ENCODE results near the gene SLC8A2.

Gene SLC8A2

GRCh38 chr19:47467914-47468313 is 3.8 kb downstream of the SLC8A2 start:
- peaks cover 94% of the 10 kb centered on the region for H3K27me3 ChIP-seq (ENCODE audit: insufficient read depth, low read depth)

DNA sequence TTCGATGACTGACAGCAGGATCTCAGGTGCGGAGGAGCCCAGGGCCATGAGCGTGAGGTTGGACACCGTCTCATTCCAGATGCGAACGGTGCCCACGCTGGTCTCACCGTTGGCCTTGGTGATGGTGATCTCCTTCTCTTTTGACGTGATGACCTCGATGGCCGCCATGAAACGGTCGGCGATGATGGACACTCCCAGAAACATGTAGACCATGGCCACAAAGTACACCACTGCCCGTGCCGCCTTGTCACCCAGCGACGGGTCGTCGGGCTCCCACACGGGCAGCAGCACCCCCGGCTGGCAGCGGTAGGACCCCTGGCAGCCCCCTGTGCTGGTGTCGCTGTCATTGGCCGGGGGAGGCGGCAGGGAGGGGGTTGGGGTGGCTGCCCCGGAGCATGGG is 5.7 kb downstream of the SLC8A2 start:
- Histone ChIP-seq H3K79me2 (ENCODE audit: insufficient read depth, low read depth) (no peaks in the 10 kb centered on the region), H2AFZ (ENCODE audit: low read depth) (no peak overlapping the region), H3K4me2 (no peak overlapping the region), H3K27ac (no peak overlapping the region), H3K9ac (no peak overlapping the region), H3K36me3 (ENCODE audit: insufficient read depth) (no peaks in the 10 kb centered on the region), H3K27me3 (ENCODE audit: insufficient read depth, low read depth) (peaks cover 97% of the 10 kb centered on the region), H4K20me1 (ENCODE audit: insufficient read depth) (no peaks in the 10 kb centered on the region), H3K4me1 (ENCODE audit: low read depth, poor library complexity, severe bottlenecking) (no peaks in the 10 kb centered on the region), H3K4me3 (IDR thresholded peaks at IDR 0.05; ENCODE audit: insufficient read depth, low read depth, low read length) (no peak overlapping the region)
- TF ChIP-seq CTCF (conservative IDR thresholded peaks at IDR 0.05; ENCODE audit: low read depth, low read length) = no peak

More at GRCh38 chr19:47467914-47468313, 3.8 kb downstream of the SLC8A2 start:
- Histone ChIP-seq H3K79me2 (ENCODE audit: insufficient read depth, low read depth) (no peaks in the 10 kb centered on the region), H3K9ac (no peak overlapping the region), H3K4me3 (IDR thresholded peaks at IDR 0.05; ENCODE audit: insufficient read depth, low read depth, low read length) (no peak overlapping the region), H2AFZ (ENCODE audit: low read depth) (no peak overlapping the region), H4K20me1 (ENCODE audit: insufficient read depth) (no peaks in the 10 kb centered on the region), H3K4me1 (ENCODE audit: low read depth, poor library complexity, severe bottlenecking) (peaks cover 4% of the 10 kb centered on the region), H3K4me2 (no peak overlapping the region), H3K36me3 (ENCODE audit: insufficient read depth) (no peaks in the 10 kb centered on the region), H3K27ac (no peak overlapping the region)
- TF ChIP-seq CTCF (conservative IDR thresholded peaks at IDR 0.05; ENCODE audit: low read depth, low read length) = no peak

- Histone ChIP-seq H3K27ac (no peak overlapping the region), H3K4me1 (ENCODE audit: low read depth, poor library complexity, severe bottlenecking) (no peaks in the 10 kb centered on the region), H3K4me3 (IDR thresholded peaks at IDR 0.05; ENCODE audit: insufficient read depth, low read depth, low read length) (no peak overlapping the region), H3K9ac (no peak overlapping the region), H4K20me1 (ENCODE audit: insufficient read depth) (no peaks in the 10 kb centered on the region), H3K36me3 (ENCODE audit: insufficient read depth) (no peaks in the 10 kb centered on the region), H3K79me2 (ENCODE audit: insufficient read depth, low read depth) (no peaks in the 10 kb centered on the region), H3K27me3 (ENCODE audit: insufficient read depth, low read depth) (peaks cover 97% of the 10 kb centered on the region), H3K4me2 (no peak overlapping the region), H2AFZ (ENCODE audit: low read depth) (no peak overlapping the region)
- no peak for TF ChIP-seq CTCF (conservative IDR thresholded peaks at IDR 0.05; ENCODE audit: low read depth, low read length)
These were observed 6.8 kb downstream of the SLC8A2 start for GRCh38 chr19:47464675-47465419.

GRCh38 chr19:47461876-47462275 is 9.8 kb downstream of the SLC8A2 start:
- no peak for TF ChIP-seq CTCF (conservative IDR thresholded peaks at IDR 0.05; ENCODE audit: low read depth, low read length)
- no peak overlapping the region for H3K4me3 ChIP-seq (IDR thresholded peaks at IDR 0.05; ENCODE audit: insufficient read depth, low read depth, low read length)
- peaks cover 92% of the 10 kb centered on the region for H3K27me3 ChIP-seq (ENCODE audit: insufficient read depth, low read depth)
- H3K27ac ChIP-seq = no peak overlapping the region
- no peaks in the 10 kb centered on the region for H4K20me1 ChIP-seq (ENCODE audit: insufficient read depth)
- no peaks in the 10 kb centered on the region for H3K36me3 ChIP-seq (ENCODE audit: insufficient read depth)
- H3K79me2 ChIP-seq (ENCODE audit: insufficient read depth, low read depth) = no peaks in the 10 kb centered on the region
- H2AFZ ChIP-seq (ENCODE audit: low read depth) = no peak overlapping the region
- H3K9ac ChIP-seq = no peak overlapping the region
- H3K4me2 ChIP-seq = no peak overlapping the region
- no peaks in the 10 kb centered on the region for H3K4me1 ChIP-seq (ENCODE audit: low read depth, poor library complexity, severe bottlenecking)
